PC-9 (cell line): ENCODE data around the gene HFE. TPM values are rescaled to one million over a fixed set of nuclear protein-coding genes. Genes with fewer than 3 reads are reported as not detected.

ENCODE experiments used
- BruUV-seq: library from RNA; stranded (reverse); fragments of 400-500 nt; replicated peaks from 2 replicates; lab custom pipeline; 2021; lab: Mats Ljungman, UMichigan
- CTCF ChIA-PET: fragments of 300-600 bp; sonication (Branson Sonifier 250); formaldehyde crosslinking; loops from one replicate; lab custom pipeline; 2022; ENCODE audit warnings: antibody characterized with exemption; lab: Charles Lee
- POLR2A ChIA-PET: fragments of 300-600 bp; sonication (Branson Sonifier 250); formaldehyde crosslinking; loops from one replicate; lab custom pipeline; 2022; ENCODE audit warnings: antibody characterized with exemption; ENCODE audit not compliant: unreplicated experiment; lab: Charles Lee
- DNase-seq, 2 experiments: peaks; one replicate each; pipeline versions ENCODE4 v3.0.0 to v3.0.0-alpha.2; 2015 to 2022; ENCODE audit warnings: mixed read lengths in 1 of 2
- H2AFZ ChIP-seq: fragments of 200-600 bp; sonication (generic); 2 replicates; pipeline ENCODE4 v1.8.1; 2017; ENCODE audit warnings: antibody characterized with exemption
- H3F3A ChIP-seq: fragments of 200-600 bp; sonication (generic); 2 replicates; pipeline ENCODE4 v1.8.1; 2017; ENCODE audit warnings: antibody characterized with exemption, mild to moderate bottlenecking, low read depth; ENCODE audit not compliant: insufficient read depth
- H3K27ac ChIP-seq: fragments of 200-600 bp; sonication (generic); 2 replicates; pipeline ENCODE4 v1.6.1; 2016; ENCODE audit warnings: mixed run types
- H3K27me3 ChIP-seq: fragments of 200-600 bp; sonication (generic); 2 replicates; pipeline ENCODE4 v1.6.1; 2016; ENCODE audit warnings: low read depth, mixed run types; ENCODE audit not compliant: insufficient read depth
- H3K36me3 ChIP-seq: fragments of 200-600 bp; sonication (generic); 2 replicates; pipeline ENCODE4 v1.6.1; 2016; ENCODE audit warnings: low read depth, mixed run types
- H3K4me1 ChIP-seq: fragments of 200-600 bp; sonication (generic); replicated peaks from 2 replicates; pipeline ENCODE4 v1.6.1; 2016; ENCODE audit warnings: mixed run types; ENCODE audit not compliant: insufficient read depth
- H3K4me2 ChIP-seq: fragments of 200-600 bp; sonication (generic); 2 replicates; pipeline ENCODE4 v1.6.1; 2017; ENCODE audit warnings: mixed run types
- H3K4me3 ChIP-seq: fragments of 200-600 bp; sonication (generic); 2 replicates; pipeline ENCODE4 v1.6.1; 2016; ENCODE audit warnings: mixed run types
- H3K79me2 ChIP-seq: fragments of 200-600 bp; sonication (generic); 2 replicates; pipeline ENCODE4 v1.6.1; 2017; ENCODE audit warnings: low read depth, mixed run types
- H3K9me2 ChIP-seq: fragments of 200-600 bp; sonication (generic); 2 replicates; pipeline ENCODE4 v1.8.1; 2017; ENCODE audit warnings: mild to moderate bottlenecking; ENCODE audit not compliant: insufficient read depth
- H3K9me3 ChIP-seq: fragments of 200-600 bp; sonication (generic); 2 replicates; pipeline ENCODE4 v1.8.1; 2016; ENCODE audit warnings: low read depth; ENCODE audit not compliant: insufficient read depth
- H4K20me1 ChIP-seq: fragments of 200-600 bp; sonication (generic); 2 replicates; pipeline ENCODE4 v1.8.1; 2017; ENCODE audit not compliant: insufficient read depth
- CTCF ChIP-seq: fragments of 200-600 bp; sonication (generic); conservative IDR thresholded peaks from 2 replicates; pipeline ENCODE4 v1.6.1; 2017; ENCODE audit warnings: mixed run types, antibody characterized with exemption, mild to moderate bottlenecking, moderate library complexity
- EZH2 ChIP-seq: fragments of 200-600 bp; sonication (generic); IDR thresholded peaks from 2 replicates; pipeline ENCODE4 v1.8.0; 2017; ENCODE audit warnings: antibody characterized with exemption, low read depth
- intact Hi-C: fragments of 100-400 bp; cut with micrococcal nuclease; formaldehyde crosslinking; loops from one replicate; pipeline ENCODE4 v1.10.0; 2022; ENCODE audit not compliant: unreplicated experiment
- total RNA-seq: library from RNA; stranded (reverse); gene quantifications from 2 replicates; pipeline ENCODE4 v1.2.3, GENCODE V29; 2021

Gene HFE
- total RNA-seq, 1 experiment from 2014 or later: 46.0 TPM

DNA sequence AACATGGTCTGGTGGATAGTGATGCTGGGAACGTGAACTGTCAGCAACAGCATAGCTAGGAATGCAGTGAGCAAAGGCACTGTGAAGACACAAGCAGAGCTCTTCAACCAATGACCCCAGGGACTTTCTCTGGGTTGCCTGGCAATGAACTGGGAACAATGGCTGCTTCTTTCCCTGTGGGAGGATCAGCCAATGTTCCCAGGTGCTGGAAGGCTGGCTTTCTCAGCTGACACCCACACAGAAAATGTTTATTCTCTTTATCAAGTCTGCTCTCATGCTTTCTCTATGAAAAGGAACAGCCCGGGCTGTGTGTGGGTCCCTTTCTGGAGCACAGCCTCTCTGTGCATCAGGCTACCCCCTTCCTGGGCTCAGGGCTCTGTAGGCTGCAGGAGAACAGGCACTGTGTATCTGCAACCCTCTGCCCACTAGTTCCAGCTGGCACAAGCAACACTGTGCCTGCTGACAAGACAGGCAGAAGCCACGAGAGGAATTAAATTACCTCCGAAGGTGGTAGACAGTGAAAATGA is 54.2 kb downstream of the HFE start:
- H3K27ac ChIP-seq: no peak overlapping the region
- CTCF ChIA-PET: no interaction called here
- H2AFZ ChIP-seq: no peak overlapping the region
- BruUV-seq: no TSS peak
- no peaks in the 10 kb centered on the region for H3K27me3 ChIP-seq
- TF ChIP-seq EZH2 (no peak), CTCF (no peak)
- H3K4me3 ChIP-seq: no peak overlapping the region
- POLR2A ChIA-PET: no interaction called here
- H3K36me3 ChIP-seq: 0 out of 2 replicates have a peak, but pooled peaks cover 4% of the 10 kb centered on the region
- H3K79me2 ChIP-seq: no peaks in the 10 kb centered on the region
- no peaks in the 10 kb centered on the region for H3F3A ChIP-seq
- no peaks in the 10 kb centered on the region for H3K4me1 ChIP-seq
- intact Hi-C loops: no loop called here
- H4K20me1 ChIP-seq: no peaks in the 10 kb centered on the region
- peaks cover 4% of the 10 kb centered on the region; the same call in 1 of the 2 replicates for H3K9me3 ChIP-seq
- H3K4me2 ChIP-seq: no peak overlapping the region
- no peaks in the 10 kb centered on the region for H3K9me2 ChIP-seq
- no peak for DNase-seq

GRCh38 chr6:26142026-26142425 is 54.8 kb downstream of the HFE start:
- H3F3A ChIP-seq: no peaks in the 10 kb centered on the region
- H3K4me3 ChIP-seq: no peak overlapping the region
- no peaks in the 10 kb centered on the region for H3K4me1 ChIP-seq
- TF ChIP-seq CTCF (no peak), EZH2 (no peak)
- H3K4me2 ChIP-seq: no peak overlapping the region
- CTCF ChIA-PET: no interaction called here
- no peak overlapping the region for H3K27ac ChIP-seq
- no peaks in the 10 kb centered on the region for H3K79me2 ChIP-seq
- no peak for DNase-seq
- H3K36me3 ChIP-seq: 0 out of 2 replicates have a peak, but pooled peaks cover 4% of the 10 kb centered on the region
- intact Hi-C loops: no loop called here
- POLR2A ChIA-PET: no interaction called here
- H4K20me1 ChIP-seq: no peaks in the 10 kb centered on the region
- H3K9me2 ChIP-seq: no peaks in the 10 kb centered on the region
- peaks cover 4% of the 10 kb centered on the region; the same call in 1 of the 2 replicates for H3K9me3 ChIP-seq
- no peaks in the 10 kb centered on the region for H3K27me3 ChIP-seq
- BruUV-seq: TSS peak; percentile 11
- no peak overlapping the region for H2AFZ ChIP-seq

Other genes starting within 250 kb of the HFE start
- gene SLC17A3, start 213.2 kb upstream of the HFE start, total RNA-seq: not detected in 2 replicates
- gene SLC17A2, start 156.7 kb upstream of the HFE start, total RNA-seq: not detected in 2 replicates
- 23.6 and 31.3 TPM in 2 replicates for gene TRIM38, start 124.6 kb upstream of the HFE start, total RNA-seq